Measurements from ENCODE around the gene PCDHGA1. TPM values are rescaled to one million over a fixed set of nuclear protein-coding genes. Genes with fewer than 3 reads are reported as not detected.

The PCDHGA1 gene
- total and polyA plus RNA-seq, 2 of the 4 experiments (the other 2 are of a cell fraction): 0.90 to 0.92 TPM

GRCh38 chr5:141477044-141477575, 146.8 kb downstream of the PCDHGA1 start:
- no peak for DNase-seq
- BruUV-seq (replicated peaks): no TSS peak
- peaks cover 35% of the 10 kb centered on the region for H4K20me1 ChIP-seq (ENCODE audit: insufficient read depth, low read length)

More at GRCh38 chr5:141477044-141477575, 146.8 kb downstream of the PCDHGA1 start:
- Histone ChIP-seq H3K56ac (ENCODE audit: extremely low read depth, insufficient read depth, low read length) (no peak overlapping the region), H3K79me1 (ENCODE audit: low read depth in 1 of 2, low read length in 2 of 2) (peaks cover 23 to 46% of the 10 kb centered on the region in 2 experiments), H3K4me2 (ENCODE audit: low read depth, low read length) (peak overlapping the region; percentile 64), H3K14ac (replicated peaks; ENCODE audit: low read depth, low read length) (peak overlapping the region; percentile 34), H2AK5ac (ENCODE audit: low read depth, low read length) (peak overlapping the region; percentile 12; the same call in 1 of the 2 replicates), H3K4ac (ENCODE audit: low read depth, low read length) (peak overlapping the region; percentile 2; the same call in 1 of the 2 replicates), H3K9me1 (ENCODE audit: insufficient read depth, low read length) (peaks cover 6% of the 10 kb centered on the region; the same call in 1 of the 2 replicates), H4K91ac (ENCODE audit: insufficient read depth, low read depth, low read length) (no peak overlapping the region), H2BK5ac (ENCODE audit: low read depth, low read length, poor library complexity, severe bottlenecking) (no peak overlapping the region), H2AK9ac (replicated peaks; ENCODE audit: low read depth, low read length, poor library complexity) (peak overlapping the region; percentile 68), H3K4me3 (ENCODE audit: insufficient read depth, low read depth, low read length) (peak overlapping the region; percentile 54), H2BK15ac (ENCODE audit: low read depth, low read length) (no peak overlapping the region), H4K5ac (ENCODE audit: low read depth, low read length) (no peak overlapping the region), H2BK20ac (ENCODE audit: low read depth, low read length) (no peak overlapping the region), H3K27me3 (ENCODE audit: control insufficient read depth, insufficient read depth, low read length) (no peaks in the 10 kb centered on the region), H3K18ac (ENCODE audit: low read depth, low read length) (no peak overlapping the region), H3K36me3 (ENCODE audit: control insufficient read depth, insufficient read depth, low read length) (no peaks in the 10 kb centered on the region), H3K27ac (ENCODE audit: insufficient read depth, low read length) (peak overlapping the region; percentile 66), H3K23ac (ENCODE audit: low read depth, low read length) (peak overlapping the region; percentile 74), H2AFZ (replicated peaks; ENCODE audit: low read length, poor library complexity) (peak overlapping the region; percentile 86), H3K4me1 (ENCODE audit: control insufficient read depth, insufficient read depth, low read length) (peaks cover 17% of the 10 kb centered on the region), H3K9me3 (ENCODE audit: control insufficient read depth, insufficient read depth, low read length) (no peaks in the 10 kb centered on the region), H3K9ac (ENCODE audit: low read depth, low read length) (peak overlapping the region; percentile 67), H2BK120ac (ENCODE audit: low read depth, low read length) (no peak overlapping the region), H4K8ac (ENCODE audit: low read depth in 2 of 2, low read length in 2 of 2) (no peak overlapping the region; a peak in 1 of 4 replicates)
- dilution Hi-C loops (cut with HindIII; ENCODE audit: low sequenced_read_pairs, unreplicated experiment) (no loop called here), intact Hi-C loops (cut with micrococcal nuclease) (loop anchor here (5.0 kb wide), 2 partner anchors 45 to 60 kb away; partner anchors contain the start of genes PCDHGA12 and PCDHGB7), in situ Hi-C loops (cut with MboI; ENCODE audit: low sequenced_read_pairs) (loop anchor here (5.0 kb wide), 1 partner anchor 45 kb away; no protein-coding TSS in a partner anchor)
- ATAC-seq (ENCODE audit: low read depth): no peak
- no peak for TF ChIP-seq SMC3 (IDR thresholded peaks at IDR 0.05; ENCODE audit: low read depth, low read length)
- TF ChIP-seq RCOR1 (IDR thresholded peaks at IDR 0.05; ENCODE audit: insufficient replicate concordance, low read length): no peak
- no peak for TF ChIP-seq POLR2A (IDR thresholded peaks at IDR 0.05; ENCODE audit: low read depth, low read length)
- no peak for TF ChIP-seq CHD1 (IDR thresholded peaks at IDR 0.05; ENCODE audit: low read depth, low read length)
- TF ChIP-seq FOS (IDR thresholded peaks at IDR 0.05; ENCODE audit: low read depth, low read length): no peak
- no peak for TF ChIP-seq BHLHE40 (IDR thresholded peaks at IDR 0.05; ENCODE audit: low read depth, low read length)
- TF ChIP-seq MAFK (IDR thresholded peaks at IDR 0.05; ENCODE audit: low read depth, low read length): no peak
- no peak for TF ChIP-seq RAD21 (IDR thresholded peaks at IDR 0.05; ENCODE audit: low read length)
- TF ChIP-seq CEBPB (IDR thresholded peaks at IDR 0.05; ENCODE audit: low read depth, low read length): no peak
- no peak for TF ChIP-seq NFE2L2 (IDR thresholded peaks at IDR 0.05; ENCODE audit: low read depth, low read length)
- TF ChIP-seq USF2 (IDR thresholded peaks at IDR 0.05; ENCODE audit: low read depth, low read length): no peak
- TF ChIP-seq ELK1 (IDR thresholded peaks at IDR 0.05; ENCODE audit: borderline replicate concordance, low read depth, low read length): no peak
- TF ChIP-seq MAZ (IDR thresholded peaks at IDR 0.05; ENCODE audit: borderline replicate concordance, low read depth, low read length): no peak
- no peak for TF ChIP-seq CTCF (conservative IDR thresholded peaks at IDR 0.05; ENCODE audit: low read depth, low read length)
- TF ChIP-seq RFX5 (IDR thresholded peaks at IDR 0.05; ENCODE audit: low read depth, low read length): no peak
- no peak for TF ChIP-seq MXI1 (IDR thresholded peaks at IDR 0.05; ENCODE audit: borderline replicate concordance, low read depth, low read length)
- CTCF ChIA-PET: interaction anchor here (0.9 to 3.1 kb wide), 8 partner anchors 35 to 81 kb away, joined by 3 to 19 read pairs (median 4); partner anchors contain the start of gene PCDHGB7
- POLR2A ChIA-PET (ENCODE audit: unreplicated experiment): no interaction called here
- 17% methylated on average over 1 of the region's 24 CpGs; no CpG with 5 or more reads in 1 of the 2 experiments for WGBS, 2 experiments (ENCODE audit: extremely low coverage in 2 of 2, insufficient read length in 1 of 2)
